Natural killer cell (primary cell): ENCODE measurements around the gene SKAP2. TPM values are rescaled to one million over a fixed set of nuclear protein-coding genes. Genes with fewer than 3 reads are reported as not detected.

ENCODE experiments used
- ATAC-seq, 3 donors: fragments of 150-1000 bp in 2 of 3; fragments of 200-7000 bp in 1 of 3; cut with Tn5 transposase; 1 replicate in 1 of 3; 2 replicates in 2 of 3; pipeline ENCODE4 v1.10.0; 2021; ENCODE audit warnings: mild to moderate bottlenecking in 2 of 3, moderate library complexity in 2 of 3
- DNase-seq, 2 donors: peaks; one replicate each; pipeline versions ENCODE4 v3.0.0 to v3.0.0-alpha.2; 2013 to 2021; ENCODE audit warnings: mixed read lengths in 1 of 2
- H3K27ac ChIP-seq: one replicate; pipeline ENCODE4 v1.5.1; 2013; ENCODE audit warnings: mild to moderate bottlenecking, low read length
- H3K27me3 ChIP-seq: one replicate; pipeline ENCODE4 v1.6.1; 2013; ENCODE audit warnings: low read length; ENCODE audit not compliant: control insufficient read depth, insufficient read depth
- H3K36me3 ChIP-seq: one replicate; pipeline ENCODE4 v1.6.1; 2013; ENCODE audit warnings: low read length; ENCODE audit not compliant: control insufficient read depth, insufficient read depth
- H3K4me1 ChIP-seq: one replicate; pipeline ENCODE4 v1.6.1; 2013; ENCODE audit warnings: low read length; ENCODE audit not compliant: control insufficient read depth, insufficient read depth
- H3K4me3 ChIP-seq: one replicate; pipeline ENCODE4 v1.5.1; 2013; ENCODE audit warnings: low read length
- H3K9me3 ChIP-seq: one replicate; pipeline ENCODE4 v1.6.1; 2013; ENCODE audit warnings: low read length; ENCODE audit not compliant: control insufficient read depth, insufficient read depth
- H3K27ac Mint-ChIP-seq, 2 donors: one replicate each; pipeline ENCODE4 v1.8.0; 2022; ENCODE audit warnings: mild to moderate bottlenecking in 2 of 2, mixed read lengths in 2 of 2, moderate library complexity in 1 of 2
- H3K27me3 Mint-ChIP-seq, 2 donors: one replicate each; pipeline ENCODE4 v1.8.0; 2022; ENCODE audit warnings: low read depth in 2 of 2, mixed read lengths in 2 of 2
- H3K36me3 Mint-ChIP-seq: one replicate; pipeline ENCODE4 v1.8.0; 2022; ENCODE audit warnings: mixed read lengths
- H3K4me1 Mint-ChIP-seq, 2 donors: one replicate each; pipeline ENCODE4 v1.8.0; 2022; ENCODE audit warnings: mixed read lengths in 2 of 2
- H3K4me3 Mint-ChIP-seq: one replicate; pipeline ENCODE4 v1.8.0; 2022; ENCODE audit warnings: mild to moderate bottlenecking, moderate library complexity, mixed read lengths
- H3K9me3 Mint-ChIP-seq, 2 donors: one replicate each; pipeline ENCODE4 v1.8.0; 2022; ENCODE audit warnings: mixed read lengths in 2 of 2
- CTCF ChIP-seq: fragments of 200-600 bp; IDR thresholded peaks from one replicate; pipeline ENCODE4 v1.8.0; 2022; ENCODE audit warnings: antibody characterized with exemption
- WGBS: methylation state at CpG from one replicate; pipeline ENCODE4 v1.1.7; 2013; ENCODE audit warnings: missing lambda C conversion rate; ENCODE audit not compliant: insufficient coverage; 5-methylcytosine and 5-hydroxymethylcytosine counted together
- intact Hi-C: fragments of 100-400 bp; cut with micrococcal nuclease; formaldehyde crosslinking; loops from one replicate; pipeline ENCODE4 v1.14.2; 2022
- total RNA-seq, 4 donors: library from RNA; stranded (reverse); fragments of 120-200 nt in 1 of 4; gene quantifications; one replicate each; pipeline versions ENCODE4 v1.2.3 to v1.2.4, GENCODE V29; 2013 to 2022

The SKAP2 gene
- total RNA-seq, 3 donors from 2014 or later (not counting 1 experiment from before 2014, with no cell fraction given) = 26.8 to 42.4 (median 35.1) TPM

GRCh38 chr7:26792006-26792405 lies 72.4 kb downstream of the SKAP2 start:
- Histone ChIP-seq H3K27ac (no peak overlapping the region), H3K27me3 (no peaks in the 10 kb centered on the region), H3K9me3 (no peaks in the 10 kb centered on the region), H3K4me3 (no peak overlapping the region), H3K4me1 (no peaks in the 10 kb centered on the region), H3K36me3 (no peaks in the 10 kb centered on the region)
- Mint-ChIP-seq H3K27ac (no peak overlapping the region), H3K27me3 (no peaks in the 10 kb centered on the region), H3K9me3 (no peaks in the 10 kb centered on the region), H3K36me3 (no peaks in the 10 kb centered on the region), H3K4me1 (no peaks in the 10 kb centered on the region), H3K4me3 (no peak overlapping the region)
- TF ChIP-seq CTCF = no peak
- DNase-seq (no peak), ATAC-seq (no peak)
- intact Hi-C loops = no loop called here

- H3K4me3 Mint-ChIP-seq = no peak overlapping the region
- no peak for ATAC-seq
- no peak for TF ChIP-seq CTCF
- H3K27ac Mint-ChIP-seq = no peak overlapping the region
- intact Hi-C loops = no loop called here
- WGBS = 100% methylated on average over 5 of the region's 5 CpGs
- Histone ChIP-seq H3K9me3 (no peaks in the 10 kb centered on the region), H3K27me3 (no peaks in the 10 kb centered on the region), H3K4me3 (no peak overlapping the region), H3K36me3 (no peaks in the 10 kb centered on the region), H3K27ac (no peak overlapping the region), H3K4me1 (no peaks in the 10 kb centered on the region)
- no peaks in the 10 kb centered on the region for H3K27me3 Mint-ChIP-seq
- H3K9me3 Mint-ChIP-seq = no peaks in the 10 kb centered on the region
- no peaks in the 10 kb centered on the region for H3K4me1 Mint-ChIP-seq
- no peaks in the 10 kb centered on the region for H3K36me3 Mint-ChIP-seq
- no peak for DNase-seq
These were observed 74.8 kb downstream of the SKAP2 start for GRCh38 chr7:26789481-26790184.

- DNase-seq (no peak), ATAC-seq (no peak)
- no peak for TF ChIP-seq CTCF
- H3K27me3 Mint-ChIP-seq = no peaks in the 10 kb centered on the region
- H3K4me3 ChIP-seq = no peak overlapping the region
- over 99% methylated on average over 6 of the region's 6 CpGs for WGBS
- H3K27me3 ChIP-seq = no peaks in the 10 kb centered on the region
- intact Hi-C loops = no loop called here
- H3K36me3 Mint-ChIP-seq = no peaks in the 10 kb centered on the region
- no peak overlapping the region for H3K27ac Mint-ChIP-seq
- H3K36me3 ChIP-seq = no peaks in the 10 kb centered on the region
- no peaks in the 10 kb centered on the region for H3K4me1 ChIP-seq
- H3K9me3 ChIP-seq = no peaks in the 10 kb centered on the region
- no peak overlapping the region for H3K4me3 Mint-ChIP-seq
- H3K4me1 Mint-ChIP-seq = peaks cover 0 to 10% of the 10 kb centered on the region in 2 donors
- no peak overlapping the region for H3K27ac ChIP-seq
- no peaks in the 10 kb centered on the region for H3K9me3 Mint-ChIP-seq
These were observed 76.7 kb downstream of the SKAP2 start for GRCh38 chr7:26787701-26788100.

- Histone ChIP-seq H3K9me3 (no peaks in the 10 kb centered on the region), H3K27me3 (no peaks in the 10 kb centered on the region), H3K4me3 (no peak overlapping the region), H3K4me1 (no peaks in the 10 kb centered on the region), H3K27ac (no peak overlapping the region), H3K36me3 (no peaks in the 10 kb centered on the region)
- intact Hi-C loops = no loop called here
- Mint-ChIP-seq H3K9me3 (no peaks in the 10 kb centered on the region), H3K27ac (no peak overlapping the region), H3K4me1 (peaks cover 0 to 19% of the 10 kb centered on the region in 2 donors), H3K36me3 (no peaks in the 10 kb centered on the region), H3K4me3 (no peak overlapping the region), H3K27me3 (no peaks in the 10 kb centered on the region)
- WGBS = 94% methylated on average over 2 of the region's 3 CpGs
- ATAC-seq (no peak), DNase-seq (no peak)
- no peak for TF ChIP-seq CTCF
These were observed 80.3 kb downstream of the SKAP2 start for GRCh38 chr7:26784118-26784517.
